DOHH2 (cell line): ENCODE results near the gene POGLUT3.

Experiments used
- H3F3A ChIP-seq: fragments of 200-600 bp; sonication (generic), shearing (Covaris generic); 2 replicates; pipeline ENCODE4 v1.6.0; 2016; ENCODE audit warnings: antibody characterized with exemption, mild to moderate bottlenecking; ENCODE audit not compliant: control insufficient read depth, insufficient read depth
- H3K27ac ChIP-seq: fragments of 200-600 bp; sonication (generic); 2 replicates; pipeline ENCODE4 v1.5.1; 2014; ENCODE audit warnings: low read depth, mild to moderate bottlenecking, low read length, moderate library complexity
- H3K27me3 ChIP-seq: fragments of 200-600 bp; sonication (generic); 2 replicates; pipeline ENCODE4 v1.6.1; 2014; ENCODE audit warnings: mild to moderate bottlenecking, low read length, mixed read lengths; ENCODE audit not compliant: control insufficient read depth
- H3K36me3 ChIP-seq: fragments of 200-600 bp; sonication (generic); 2 replicates; pipeline ENCODE4 v1.6.1; 2014; ENCODE audit warnings: mild to moderate bottlenecking, low read length, moderate library complexity, mixed read lengths; ENCODE audit not compliant: control insufficient read depth
- H3K4me1 ChIP-seq: fragments of 200-600 bp; sonication (generic); 2 replicates; pipeline ENCODE4 v1.6.1; 2014; ENCODE audit warnings: mild to moderate bottlenecking, low read length, mixed read lengths; ENCODE audit not compliant: control insufficient read depth
- H3K4me2 ChIP-seq: fragments of 200-600 bp; sonication (generic); 2 replicates; pipeline ENCODE4 v1.6.0; 2014; ENCODE audit warnings: mild to moderate bottlenecking, low read length, moderate library complexity
- H3K4me3 ChIP-seq: fragments of 200-600 bp; sonication (generic); 2 replicates; pipeline ENCODE4 v1.5.1; 2014; ENCODE audit warnings: mild to moderate bottlenecking, low read length, mixed read lengths
- H3K79me2 ChIP-seq: fragments of 200-600 bp; sonication (generic); 2 replicates; pipeline ENCODE4 v1.6.1; 2014; ENCODE audit warnings: mild to moderate bottlenecking, low read length, mixed read lengths; ENCODE audit not compliant: control insufficient read depth
- H3K9me2 ChIP-seq: fragments of 200-600 bp; sonication (generic); replicated peaks from 2 replicates; pipeline ENCODE4 v1.6.1; 2014; ENCODE audit warnings: mild to moderate bottlenecking, low read length, mixed read lengths; ENCODE audit not compliant: control insufficient read depth
- H3K9me3 ChIP-seq: fragments of 200-600 bp; sonication (generic); 2 replicates; pipeline ENCODE4 v1.6.1; 2014; ENCODE audit warnings: antibody characterized with exemption, low read length, mixed read lengths; ENCODE audit not compliant: control insufficient read depth, insufficient read depth
- H4K20me1 ChIP-seq: fragments of 200-600 bp; sonication (generic); 2 replicates; pipeline ENCODE4 v1.6.0; 2014; ENCODE audit warnings: low read depth, mild to moderate bottlenecking, antibody characterized with exemption, low read length, moderate library complexity; ENCODE audit not compliant: control insufficient read depth, insufficient read depth
- EZH2phosphoT487 ChIP-seq: fragments of 200-600 bp; sonication (generic); IDR thresholded peaks from 2 replicates; pipeline ENCODE4 v1.6.1; 2017; ENCODE audit warnings: borderline replicate concordance, mild to moderate bottlenecking, antibody characterized with exemption, low read length, moderate library complexity, mixed read lengths
- TF ChIP-seq, protein P1 (sequence below): fragments of 200-600 bp; sonication (generic); IDR thresholded peaks from one replicate; pipeline ENCODE4 v1.5.1; 2014; ENCODE audit warnings: antibody characterized with exemption, mild to moderate bottlenecking, low read depth, low read length; ENCODE audit not compliant: poor library complexity, severe bottlenecking

Gene POGLUT3

DNA sequence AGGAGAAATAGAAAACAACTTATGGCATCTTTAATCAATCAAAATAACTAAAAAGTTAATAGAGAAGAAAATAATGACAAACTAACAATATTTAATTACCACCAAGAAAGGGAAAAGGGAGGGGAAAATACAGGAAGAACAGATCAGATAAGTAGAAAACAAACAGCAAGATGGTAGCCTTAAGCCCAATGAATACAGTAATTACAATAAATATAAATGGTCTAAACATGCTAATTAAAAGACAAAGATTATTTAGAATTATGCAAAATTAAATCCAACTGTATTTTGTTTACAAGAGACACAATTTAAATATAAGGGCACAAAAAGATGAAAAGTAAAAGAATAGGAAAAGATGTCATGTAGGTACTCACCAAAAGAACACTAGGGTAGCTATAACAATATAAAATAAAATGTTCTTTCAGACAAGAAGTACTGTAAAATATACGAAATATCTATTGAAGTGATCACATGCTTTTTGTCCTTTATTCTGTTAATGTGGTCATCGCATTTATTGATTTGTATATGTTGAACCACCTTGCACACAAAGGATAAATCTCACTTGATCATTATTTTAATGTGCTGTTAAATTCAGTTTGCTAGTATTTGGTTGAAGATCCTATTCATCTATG, 44.9 kb downstream of the POGLUT3 start:
- no peaks in the 10 kb centered on the region for H3K36me3 ChIP-seq
- no peaks in the 10 kb centered on the region for H3K4me1 ChIP-seq
- no peak overlapping the region for H3K4me3 ChIP-seq
- no peak overlapping the region for H3K4me2 ChIP-seq
- no peak overlapping the region for H3K27ac ChIP-seq
- H3K9me3 ChIP-seq = peaks cover 3% of the 10 kb centered on the region; the same call in 1 of the 2 replicates
- no peaks in the 10 kb centered on the region for H3K79me2 ChIP-seq
- H3K27me3 ChIP-seq = no peaks in the 10 kb centered on the region
- no peaks in the 10 kb centered on the region for H3K9me2 ChIP-seq
- no peaks in the 10 kb centered on the region for H4K20me1 ChIP-seq
- no peak for TF ChIP-seq EZH2phosphoT487
- TF ChIP-seq, protein P1, sequence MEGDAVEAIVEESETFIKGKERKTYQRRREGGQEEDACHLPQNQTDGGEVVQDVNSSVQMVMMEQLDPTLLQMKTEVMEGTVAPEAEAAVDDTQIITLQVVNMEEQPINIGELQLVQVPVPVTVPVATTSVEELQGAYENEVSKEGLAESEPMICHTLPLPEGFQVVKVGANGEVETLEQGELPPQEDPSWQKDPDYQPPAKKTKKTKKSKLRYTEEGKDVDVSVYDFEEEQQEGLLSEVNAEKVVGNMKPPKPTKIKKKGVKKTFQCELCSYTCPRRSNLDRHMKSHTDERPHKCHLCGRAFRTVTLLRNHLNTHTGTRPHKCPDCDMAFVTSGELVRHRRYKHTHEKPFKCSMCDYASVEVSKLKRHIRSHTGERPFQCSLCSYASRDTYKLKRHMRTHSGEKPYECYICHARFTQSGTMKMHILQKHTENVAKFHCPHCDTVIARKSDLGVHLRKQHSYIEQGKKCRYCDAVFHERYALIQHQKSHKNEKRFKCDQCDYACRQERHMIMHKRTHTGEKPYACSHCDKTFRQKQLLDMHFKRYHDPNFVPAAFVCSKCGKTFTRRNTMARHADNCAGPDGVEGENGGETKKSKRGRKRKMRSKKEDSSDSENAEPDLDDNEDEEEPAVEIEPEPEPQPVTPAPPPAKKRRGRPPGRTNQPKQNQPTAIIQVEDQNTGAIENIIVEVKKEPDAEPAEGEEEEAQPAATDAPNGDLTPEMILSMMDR = no peak
- no peaks in the 10 kb centered on the region for H3F3A ChIP-seq
